GM12874 (cell line): ENCODE data around the gene NPL.

ENCODE experiments used
- CTCF ChIP-seq: IDR thresholded peaks from 2 replicates; pipeline ENCODE4 v1.5.1; 2011; ENCODE audit warnings: low read depth, mild to moderate bottlenecking, control low read depth, low read length, moderate library complexity; ENCODE audit not compliant: insufficient read depth

The NPL gene

GRCh38 chr1:182755632-182756031 lies 33.9 kb upstream of the NPL start:
- TF ChIP-seq CTCF = no peak

- no peak for TF ChIP-seq CTCF
Measured at GRCh38 chr1:182756423-182756822, 33.1 kb upstream of the NPL start.

GRCh38 chr1:182761396-182762395 lies 27.9 kb upstream of the NPL start:
- no peak for TF ChIP-seq CTCF

GRCh38 chr1:182762536-182762935 lies 27.0 kb upstream of the NPL start:
- no peak for TF ChIP-seq CTCF

GRCh38 chr1:182764029-182764727 lies 25.4 kb upstream of the NPL start:
- no peak for TF ChIP-seq CTCF

- no peak for TF ChIP-seq CTCF
Measured at GRCh38 chr1:182765391-182765790, 24.2 kb upstream of the NPL start.

GRCh38 chr1:182766050-182766449 lies 23.5 kb upstream of the NPL start:
- TF ChIP-seq CTCF = no peak
